Neutrophil (primary cell): Measurements from ENCODE around the gene PRAMEF1.
"Not testable (repeated sequence)": the region's sequence is repeated elsewhere in the genome, so short reads cannot be mapped to it uniquely, and the experiment has no call there.

Experiments used
- H3K27ac ChIP-seq: fragments of 200-600 bp; sonication (generic); 2 replicates; pipeline ENCODE4 v1.5.1; 2016; ENCODE audit warnings: mild to moderate bottlenecking, moderate library complexity
- H3K27me3 ChIP-seq: fragments of 200-600 bp; sonication (generic); 2 replicates; pipeline ENCODE4 v1.6.0; 2016; ENCODE audit warnings: mild to moderate bottlenecking
- H3K36me3 ChIP-seq: fragments of 200-600 bp; sonication (generic); 2 replicates; pipeline ENCODE4 v1.5.1; 2017
- H3K4me1 ChIP-seq, 2 experiments: fragments of 200-600 bp in 1 of 2; sonication (generic) in 1 of 2; 1 replicate in 1 of 2; 2 replicates in 1 of 2; pipeline versions ENCODE4 v1.5.1 to v1.6.1; 2013 to 2016; ENCODE audit warnings: low read depth in 1 of 2, low read length in 1 of 2, mild to moderate bottlenecking in 1 of 2, moderate library complexity in 1 of 2; ENCODE audit not compliant: control insufficient read depth in 1 of 2, insufficient read depth in 1 of 2
- H3K4me3 ChIP-seq, 2 experiments: fragments of 200-600 bp in 1 of 2; sonication (generic) in 1 of 2; 1 replicate in 1 of 2; 2 replicates in 1 of 2; pipeline ENCODE4 v1.5.1; 2013 to 2016; ENCODE audit warnings: low read depth in 1 of 2, low read length in 1 of 2, mild to moderate bottlenecking in 1 of 2, moderate library complexity in 1 of 2
- H3K9me3 ChIP-seq: fragments of 200-600 bp; sonication (generic); 2 replicates; pipeline ENCODE4 v1.5.1; 2016
- CTCF ChIP-seq: fragments of 200-600 bp; sonication (generic); IDR thresholded peaks from 2 replicates; pipeline ENCODE4 v1.5.1; 2016; ENCODE audit warnings: antibody characterized with exemption

Gene PRAMEF1

DNA sequence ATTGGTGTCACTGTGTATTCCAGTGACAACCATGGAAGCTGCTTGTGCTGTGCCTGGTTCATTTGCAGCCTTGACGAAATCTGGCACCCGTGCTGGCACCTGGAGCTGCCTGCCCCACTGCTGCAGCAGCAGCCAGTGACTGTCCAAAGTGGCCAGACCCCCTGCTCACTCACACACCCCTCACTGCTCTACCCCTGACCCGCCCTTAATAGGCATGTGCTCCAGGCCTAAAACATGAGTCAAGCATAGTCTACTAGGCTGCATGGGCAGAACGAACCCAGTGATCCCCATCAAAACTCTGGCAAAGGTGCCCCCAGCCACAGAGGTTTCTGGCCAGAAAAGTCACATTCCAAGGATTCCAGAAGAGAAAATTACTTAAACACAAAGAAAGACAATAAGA lies 7.7 kb downstream of the PRAMEF1 start:
- H3K9me3 ChIP-seq, result no peaks in the 10 kb centered on the region
- no peak overlapping the region for H3K4me3 ChIP-seq
- no peaks in the 10 kb centered on the region for H3K27me3 ChIP-seq
- no peaks in the 10 kb centered on the region for H3K36me3 ChIP-seq
- no peak overlapping the region for H3K27ac ChIP-seq
- TF ChIP-seq CTCF, result no peak
- no peaks in the 10 kb centered on the region for H3K4me1 ChIP-seq

GRCh38 chr1:12799730-12800129 lies 8.5 kb downstream of the PRAMEF1 start:
- Histone ChIP-seq H3K9me3 (no peaks in the 10 kb centered on the region), H3K27me3 (no peaks in the 10 kb centered on the region), H3K27ac (no peak overlapping the region), H3K4me3 (no peak overlapping the region), H3K36me3 (no peaks in the 10 kb centered on the region), H3K4me1 (no peaks in the 10 kb centered on the region)
- no peak for TF ChIP-seq CTCF

DNA sequence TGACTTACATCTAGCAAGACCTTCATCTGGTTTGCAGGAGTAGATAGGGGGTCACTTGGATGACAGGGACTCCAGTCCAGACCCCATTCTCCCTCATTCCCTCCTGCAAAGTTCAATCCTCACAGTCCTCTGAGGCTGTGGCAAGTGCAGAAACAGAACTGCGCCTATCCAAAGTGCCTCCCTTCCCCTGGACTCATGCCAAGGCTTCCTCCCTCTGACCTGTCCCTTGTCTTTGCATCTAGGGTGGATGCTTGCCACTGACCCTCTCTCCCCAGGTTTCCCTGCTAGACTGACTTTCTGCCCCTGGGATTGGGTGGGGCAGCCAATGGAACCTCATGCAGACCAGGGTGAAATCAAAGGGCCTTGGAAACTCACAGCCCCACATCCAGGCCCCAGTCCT lies 18.7 kb downstream of the PRAMEF1 start:
- Histone ChIP-seq H3K27ac (no peak overlapping the region), H3K9me3 (no peaks in the 10 kb centered on the region), H3K27me3 (no peaks in the 10 kb centered on the region), H3K4me1 (no peaks in the 10 kb centered on the region), H3K4me3 (no peak overlapping the region), H3K36me3 (no peaks in the 10 kb centered on the region)
- no peak for TF ChIP-seq CTCF

DNA sequence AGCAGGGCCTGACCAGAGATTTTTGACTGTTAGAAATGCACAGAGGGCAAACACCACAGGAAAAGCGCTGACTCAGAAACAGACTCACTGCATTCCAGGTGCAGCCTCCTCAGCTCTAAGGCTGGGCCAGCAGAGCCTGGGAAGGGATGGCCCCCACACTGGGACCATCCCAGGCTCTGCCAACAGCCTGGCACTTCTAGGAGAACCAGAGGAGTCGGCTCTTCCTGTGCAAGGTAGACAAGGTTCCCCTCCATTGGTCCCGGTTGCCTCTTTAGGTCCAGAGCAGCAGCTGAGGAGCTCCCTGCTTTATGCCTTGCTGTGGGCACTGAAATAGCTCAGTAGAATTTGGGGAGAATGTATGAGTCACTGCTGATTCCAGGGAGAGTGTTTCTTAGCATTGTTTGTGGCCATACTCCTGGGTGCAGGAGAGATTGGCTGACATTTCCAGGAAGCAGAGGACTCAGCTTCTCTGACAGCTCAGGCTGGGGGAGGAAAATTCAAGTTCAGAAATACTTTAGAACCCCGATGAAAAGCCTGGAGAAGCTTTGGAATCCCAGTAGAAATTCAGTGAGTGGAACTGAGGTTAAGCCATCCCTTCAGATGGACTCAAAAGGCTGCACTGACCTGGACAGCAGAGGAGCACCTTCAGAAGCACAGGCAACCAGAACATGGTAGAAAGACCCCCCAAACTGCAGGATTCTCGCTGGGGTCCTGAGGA lies 19.7 kb downstream of the PRAMEF1 start:
- Histone ChIP-seq H3K9me3 (no peaks in the 10 kb centered on the region), H3K4me3 (no peak overlapping the region), H3K27ac (no peak overlapping the region), H3K27me3 (no peaks in the 10 kb centered on the region), H3K36me3 (no peaks in the 10 kb centered on the region), H3K4me1 (no peaks in the 10 kb centered on the region)
- no peak for TF ChIP-seq CTCF

DNA sequence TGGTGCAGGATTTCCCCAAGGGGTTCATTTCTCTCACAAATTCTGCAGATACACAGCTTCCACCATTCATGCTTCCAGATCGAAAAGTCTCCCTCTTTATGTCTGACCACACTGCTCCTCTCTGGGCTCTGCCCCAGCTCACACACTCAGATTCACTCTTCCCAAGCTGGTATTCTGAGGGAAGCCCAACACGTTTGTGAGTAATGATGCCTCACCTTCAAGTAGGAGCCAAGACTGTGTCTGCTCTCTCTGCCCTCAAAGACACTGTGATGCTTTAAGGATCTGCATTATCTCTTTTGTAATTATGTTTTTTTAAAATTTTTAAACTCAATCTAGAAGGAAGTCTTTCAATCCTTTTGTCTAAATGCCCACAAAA lies 20.2 kb downstream of the PRAMEF1 start:
- H3K9me3 ChIP-seq, result no peaks in the 10 kb centered on the region
- no peak overlapping the region for H3K27ac ChIP-seq
- no peak overlapping the region for H3K4me3 ChIP-seq
- TF ChIP-seq CTCF, result no peak
- no peaks in the 10 kb centered on the region for H3K36me3 ChIP-seq
- H3K27me3 ChIP-seq, result no peaks in the 10 kb centered on the region
- no peaks in the 10 kb centered on the region for H3K4me1 ChIP-seq

DNA sequence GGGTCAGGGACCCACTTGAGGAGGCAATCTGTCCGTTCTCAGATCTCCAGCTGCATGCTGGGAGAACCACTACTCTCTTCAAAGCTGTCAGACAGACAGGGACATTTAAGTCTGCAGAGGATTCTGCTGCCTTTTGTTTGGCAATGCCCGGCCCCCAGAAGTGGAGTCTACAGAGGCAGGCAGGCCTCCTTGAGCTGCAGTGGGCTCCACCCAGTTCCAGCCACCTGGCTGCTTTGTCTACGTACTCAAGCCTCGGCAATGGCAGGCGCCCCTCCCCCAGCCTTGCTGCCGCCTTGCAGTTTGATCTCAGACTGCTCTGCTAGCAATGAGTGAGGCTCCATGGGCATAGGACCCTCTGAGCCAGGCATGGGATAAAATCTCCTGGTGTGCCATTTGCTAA lies 27.9 kb downstream of the PRAMEF1 start:
- H3K27ac ChIP-seq, H3K36me3 ChIP-seq, H3K4me1 ChIP-seq, H3K9me3 ChIP-seq, H3K4me3 ChIP-seq, H3K27me3 ChIP-seq: not testable (repeated sequence)

GRCh38 chr1:12831310-12831709 lies 40.1 kb downstream of the PRAMEF1 start, which contains the start of gene PRAMEF11:
TSS of gene PRAMEF11 (minus strand) at chr1:12831410. CDS start at chr1:12828789, 2,621 bp downstream.
- not testable (repeated sequence) for H3K27ac ChIP-seq, H3K27me3 ChIP-seq, H3K9me3 ChIP-seq, H3K36me3 ChIP-seq, H3K4me1 ChIP-seq, H3K4me3 ChIP-seq

DNA sequence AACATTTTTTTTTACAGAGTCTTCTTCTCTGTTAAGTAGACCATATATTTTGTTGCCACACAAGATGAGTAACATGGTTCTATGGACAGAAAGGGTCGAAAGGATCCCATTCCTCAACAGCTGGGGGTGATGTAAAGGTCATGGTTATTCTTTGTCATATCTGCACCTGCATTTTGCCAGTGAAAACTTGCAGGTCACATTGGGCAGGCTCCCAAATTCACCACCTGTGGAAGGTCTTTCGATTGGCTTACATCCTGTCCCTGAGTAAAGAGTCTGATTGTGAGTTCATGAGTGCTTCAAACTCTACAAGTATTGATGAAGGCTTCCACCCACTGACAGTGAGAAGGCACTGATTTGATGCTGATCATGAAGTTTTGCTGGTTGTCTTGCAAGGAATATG lies 42.1 kb downstream of the PRAMEF1 start:
- not testable (repeated sequence) for H3K27me3 ChIP-seq, H3K4me3 ChIP-seq, H3K9me3 ChIP-seq, H3K4me1 ChIP-seq, H3K27ac ChIP-seq, H3K36me3 ChIP-seq
